Measurements from ENCODE around the gene KPNA3. TPM values are rescaled to one million over a fixed set of nuclear protein-coding genes. Genes with fewer than 3 reads are reported as not detected.

Gene KPNA3
- total RNA-seq, 1 experiment from 2014 or later: 14.4 TPM

DNA sequence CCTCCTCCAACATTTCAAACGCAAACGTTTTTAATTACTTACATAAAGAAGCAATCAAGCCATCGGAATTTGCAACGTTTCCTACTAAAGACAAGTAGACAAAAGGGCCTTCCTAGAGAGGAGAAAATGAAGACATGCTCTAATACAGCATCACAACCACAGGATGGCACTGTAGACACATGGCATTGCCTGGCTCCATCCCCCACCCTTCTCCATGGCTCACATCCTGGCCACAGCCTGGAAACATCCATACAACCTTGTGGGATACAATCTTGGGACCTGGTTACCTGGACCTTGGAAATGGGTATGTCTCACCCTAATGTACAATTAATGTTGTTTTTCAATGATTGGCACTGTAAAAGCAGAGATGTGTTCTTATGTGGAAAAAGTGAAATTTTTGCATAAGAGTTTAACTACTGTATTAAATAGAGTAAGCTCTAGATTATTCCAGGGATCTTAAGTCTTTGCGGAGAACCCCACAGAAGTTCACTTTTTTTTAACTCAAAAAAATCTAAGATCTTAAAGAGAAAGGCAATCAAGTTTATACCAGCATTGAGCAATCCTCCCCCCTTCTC lies 122.7 kb downstream of the KPNA3 start:
- H3K27me3 ChIP-seq (ENCODE audit: low read length): no peaks in the 10 kb centered on the region
- BruUV-seq (replicated peaks): no TSS peak
- H2AFZ ChIP-seq (ENCODE audit: low read length): no peak overlapping the region
- no peak overlapping the region for H3K27ac ChIP-seq (ENCODE audit: low read length)
- no peaks in the 10 kb centered on the region for H3F3A ChIP-seq (ENCODE audit: low read length, unreplicated experiment)
- H3K9me2 ChIP-seq (replicated peaks; ENCODE audit: low read length): no peaks in the 10 kb centered on the region
- ATAC-seq: peak; percentile 88
- H3K9ac ChIP-seq (ENCODE audit: low read length): no peak overlapping the region
- TF ChIP-seq, protein P1, sequence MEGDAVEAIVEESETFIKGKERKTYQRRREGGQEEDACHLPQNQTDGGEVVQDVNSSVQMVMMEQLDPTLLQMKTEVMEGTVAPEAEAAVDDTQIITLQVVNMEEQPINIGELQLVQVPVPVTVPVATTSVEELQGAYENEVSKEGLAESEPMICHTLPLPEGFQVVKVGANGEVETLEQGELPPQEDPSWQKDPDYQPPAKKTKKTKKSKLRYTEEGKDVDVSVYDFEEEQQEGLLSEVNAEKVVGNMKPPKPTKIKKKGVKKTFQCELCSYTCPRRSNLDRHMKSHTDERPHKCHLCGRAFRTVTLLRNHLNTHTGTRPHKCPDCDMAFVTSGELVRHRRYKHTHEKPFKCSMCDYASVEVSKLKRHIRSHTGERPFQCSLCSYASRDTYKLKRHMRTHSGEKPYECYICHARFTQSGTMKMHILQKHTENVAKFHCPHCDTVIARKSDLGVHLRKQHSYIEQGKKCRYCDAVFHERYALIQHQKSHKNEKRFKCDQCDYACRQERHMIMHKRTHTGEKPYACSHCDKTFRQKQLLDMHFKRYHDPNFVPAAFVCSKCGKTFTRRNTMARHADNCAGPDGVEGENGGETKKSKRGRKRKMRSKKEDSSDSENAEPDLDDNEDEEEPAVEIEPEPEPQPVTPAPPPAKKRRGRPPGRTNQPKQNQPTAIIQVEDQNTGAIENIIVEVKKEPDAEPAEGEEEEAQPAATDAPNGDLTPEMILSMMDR (conservative IDR thresholded peaks at IDR 0.05; ENCODE audit: low read depth, low read length): peak; percentile 75
- TF ChIP-seq EZH2phosphoT487 (IDR thresholded peaks at IDR 0.05; ENCODE audit: borderline replicate concordance, low read length): no peak
- TF ChIP-seq EZH2 (IDR thresholded peaks at IDR 0.05; ENCODE audit: low read length, unreplicated experiment): no peak
- ChIA-PET POLR2A (ENCODE audit: unreplicated experiment) (no interaction called here), CTCF (no interaction called here)
- peak; percentile 68 for DNase-seq
- no peaks in the 10 kb centered on the region for H4K20me1 ChIP-seq (ENCODE audit: low read length)
- intact Hi-C loops (cut with micrococcal nuclease): loop anchor here (1.0 to 5.0 kb wide), 3 partner anchors 121 to 412 kb away; no protein-coding TSS in a partner anchor
- H3K4me3 ChIP-seq (ENCODE audit: low read length): no peak overlapping the region
- peaks cover 13% of the 10 kb centered on the region for H3K36me3 ChIP-seq (ENCODE audit: low read depth, low read length)
- no peak overlapping the region for H3K4me2 ChIP-seq (ENCODE audit: low read length)
- peaks cover 9% of the 10 kb centered on the region; the same call in 1 of the 2 replicates for H3K79me2 ChIP-seq (ENCODE audit: low read length)
- H3K4me1 ChIP-seq (ENCODE audit: insufficient read depth, low read length): peaks cover 6% of the 10 kb centered on the region; the same call in 1 of the 2 replicates
- H3K9me3 ChIP-seq (ENCODE audit: low read length): no peaks in the 10 kb centered on the region

DNA sequence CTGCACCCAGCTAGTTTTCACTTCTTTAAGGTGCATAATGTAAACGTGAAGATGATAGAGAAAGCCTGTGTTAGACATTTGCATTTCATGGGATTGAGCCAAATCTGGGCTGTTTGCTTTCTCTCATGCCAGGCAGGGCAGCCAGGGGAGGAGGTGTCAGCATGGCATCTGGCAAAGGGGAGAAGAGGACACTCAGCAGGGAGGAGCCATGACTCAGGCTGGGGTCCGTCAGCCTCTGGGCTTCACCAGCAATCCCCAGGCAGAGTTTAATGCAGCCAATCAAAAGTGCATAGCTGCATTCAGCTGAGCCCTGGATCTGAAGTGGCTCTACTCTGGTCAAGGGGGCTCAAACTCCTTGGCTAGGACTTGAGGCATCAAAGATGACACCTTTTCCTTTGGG lies 124.7 kb downstream of the KPNA3 start:
- TF ChIP-seq EZH2phosphoT487 (IDR thresholded peaks at IDR 0.05; ENCODE audit: borderline replicate concordance, low read length) (no peak), EZH2 (IDR thresholded peaks at IDR 0.05; ENCODE audit: low read length, unreplicated experiment) (no peak)
- TF ChIP-seq, protein P1 (conservative IDR thresholded peaks at IDR 0.05; ENCODE audit: low read depth, low read length): no peak
- H3F3A ChIP-seq (ENCODE audit: low read length, unreplicated experiment): no peaks in the 10 kb centered on the region
- intact Hi-C loops (cut with micrococcal nuclease): loop anchor here (2.0 to 5.0 kb wide), 2 partner anchors 123 to 415 kb away; no protein-coding TSS in a partner anchor
- H3K4me1 ChIP-seq (ENCODE audit: insufficient read depth, low read length): peaks cover 6% of the 10 kb centered on the region; the same call in 1 of the 2 replicates
- no peak overlapping the region for H2AFZ ChIP-seq (ENCODE audit: low read length)
- H3K4me3 ChIP-seq (ENCODE audit: low read length): no peak overlapping the region
- BruUV-seq (replicated peaks): no TSS peak
- H3K27ac ChIP-seq (ENCODE audit: low read length): no peak overlapping the region
- CTCF ChIA-PET: interaction anchor here (0.5 kb wide), 1 partner anchor 303 kb away, joined by 6 read pairs; no protein-coding TSS in a partner anchor
- H3K27me3 ChIP-seq (ENCODE audit: low read length): no peaks in the 10 kb centered on the region
- ATAC-seq: peak; percentile 93
- no peaks in the 10 kb centered on the region for H3K9me2 ChIP-seq (replicated peaks; ENCODE audit: low read length)
- 0 out of 2 replicates have a peak, but pooled peaks cover 4% of the 10 kb centered on the region for H3K79me2 ChIP-seq (ENCODE audit: low read length)
- H4K20me1 ChIP-seq (ENCODE audit: low read length): no peaks in the 10 kb centered on the region
- POLR2A ChIA-PET (ENCODE audit: unreplicated experiment): no interaction called here
- no peak overlapping the region for H3K4me2 ChIP-seq (ENCODE audit: low read length)
- no peak overlapping the region for H3K9ac ChIP-seq (ENCODE audit: low read length)
- H3K36me3 ChIP-seq (ENCODE audit: low read depth, low read length): peaks cover 13% of the 10 kb centered on the region
- peak; percentile 54 for DNase-seq
- no peaks in the 10 kb centered on the region for H3K9me3 ChIP-seq (ENCODE audit: low read length)

DNA sequence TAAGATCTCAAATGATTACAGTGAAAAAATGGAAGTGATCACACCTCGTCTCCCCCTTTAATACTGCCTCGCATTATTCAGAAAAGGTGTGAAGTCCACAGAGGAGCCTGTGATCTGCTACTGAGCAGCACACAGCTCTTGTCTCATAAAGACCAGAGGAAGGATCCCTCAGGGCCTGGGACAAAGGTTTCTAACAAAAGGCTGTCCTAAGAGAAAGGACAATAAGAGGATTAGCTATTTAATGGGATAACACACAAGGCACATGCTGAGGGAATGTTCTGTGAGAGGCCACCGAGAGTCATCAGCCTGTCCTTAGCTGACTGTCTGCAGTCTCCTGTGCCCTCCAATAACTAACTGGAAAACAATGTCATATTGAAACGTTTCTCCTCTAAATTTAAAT lies 127.9 kb downstream of the KPNA3 start:
- no peaks in the 10 kb centered on the region for H3K79me2 ChIP-seq (ENCODE audit: low read length)
- H2AFZ ChIP-seq (ENCODE audit: low read length): no peak overlapping the region
- no peak for DNase-seq
- H4K20me1 ChIP-seq (ENCODE audit: low read length): no peaks in the 10 kb centered on the region
- no peak overlapping the region for H3K9ac ChIP-seq (ENCODE audit: low read length)
- no peak overlapping the region for H3K4me3 ChIP-seq (ENCODE audit: low read length)
- H3K36me3 ChIP-seq (ENCODE audit: low read depth, low read length): peaks cover 13% of the 10 kb centered on the region
- BruUV-seq (replicated peaks): no TSS peak
- H3F3A ChIP-seq (ENCODE audit: low read length, unreplicated experiment): no peaks in the 10 kb centered on the region
- POLR2A ChIA-PET (ENCODE audit: unreplicated experiment): no interaction called here
- intact Hi-C loops (cut with micrococcal nuclease): loop anchor here (5.0 kb wide), 1 partner anchor 418 kb away; no protein-coding TSS in a partner anchor
- peaks cover 6% of the 10 kb centered on the region; the same call in 1 of the 2 replicates for H3K4me1 ChIP-seq (ENCODE audit: insufficient read depth, low read length)
- H3K4me2 ChIP-seq (ENCODE audit: low read length): no peak overlapping the region
- no peak overlapping the region for H3K27ac ChIP-seq (ENCODE audit: low read length)
- no peaks in the 10 kb centered on the region for H3K9me3 ChIP-seq (ENCODE audit: low read length)
- ATAC-seq: no peak
- TF ChIP-seq EZH2phosphoT487 (IDR thresholded peaks at IDR 0.05; ENCODE audit: borderline replicate concordance, low read length) (no peak), EZH2 (IDR thresholded peaks at IDR 0.05; ENCODE audit: low read length, unreplicated experiment) (no peak)
- TF ChIP-seq, protein P1 (conservative IDR thresholded peaks at IDR 0.05; ENCODE audit: low read depth, low read length): no peak
- CTCF ChIA-PET: no interaction called here
- H3K27me3 ChIP-seq (ENCODE audit: low read length): no peaks in the 10 kb centered on the region
- H3K9me2 ChIP-seq (replicated peaks; ENCODE audit: low read length): no peaks in the 10 kb centered on the region
